Ecto neural progenitor cell (in vitro differentiated cells): Measurements from ENCODE around the gene JAKMIP1.

Experiments
- DNase-seq: peaks from one replicate; pipeline ENCODE4 v3.0.0-alpha.2; 2018; ENCODE audit warnings: low spot score

Gene JAKMIP1

DNA sequence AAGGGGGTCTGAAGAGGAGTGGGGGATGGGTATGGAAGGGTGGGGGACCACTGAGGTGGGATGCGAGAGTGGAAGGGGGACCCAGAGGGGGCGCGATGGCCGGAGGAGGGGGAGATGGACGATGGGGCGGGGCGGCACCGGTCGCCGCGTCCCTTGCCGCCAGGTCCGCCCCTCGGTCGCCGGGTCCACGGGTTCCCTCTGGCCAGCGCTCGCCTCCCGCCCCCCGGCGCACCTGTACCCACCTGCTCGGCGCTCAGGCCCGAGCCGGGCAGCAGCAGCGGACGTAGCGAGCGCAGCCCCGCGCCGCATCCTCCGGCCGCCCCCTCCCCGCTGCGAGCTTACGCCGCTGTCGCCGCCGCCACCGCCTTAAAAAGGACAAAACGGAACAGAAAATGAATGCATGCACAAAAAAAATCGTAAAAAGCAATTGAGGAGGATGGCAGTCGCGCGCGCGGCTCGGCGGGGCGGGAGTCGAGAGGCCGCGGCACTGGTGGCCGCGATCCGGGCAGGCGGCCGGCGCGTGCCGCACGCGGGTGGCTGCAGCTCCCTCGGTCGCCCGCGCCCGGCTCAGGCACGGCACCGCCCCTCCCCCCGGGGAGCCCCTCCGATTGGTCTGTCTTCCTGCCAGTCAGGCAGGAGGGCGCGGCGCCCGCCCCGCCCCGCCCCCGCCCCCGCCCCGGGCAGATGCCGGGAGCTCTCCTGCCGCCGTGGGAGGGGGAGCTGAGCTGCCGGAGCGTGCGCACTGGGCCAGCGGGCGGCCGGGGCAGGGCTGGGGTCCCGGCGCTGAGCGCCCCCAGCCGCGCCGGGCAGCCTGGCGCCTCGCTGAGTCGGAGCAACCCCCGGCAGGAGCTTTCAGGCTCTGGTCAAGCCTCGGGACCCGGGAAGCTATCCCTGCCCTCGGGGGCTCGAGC is at the start of gene JAKMIP1:
TSS of gene JAKMIP1 (minus strand) at position 539 of the 911 bp plus-strand sequence. CDS start 87,699 bp downstream, outside the sequence.
- peak; percentile 95 for DNase-seq

GRCh38 chr4:6248394-6248793 is 48.0 kb upstream of the JAKMIP1 start:
- no peak for DNase-seq

GRCh38 chr4:6246170-6246634 is 45.9 kb upstream of the JAKMIP1 start:
- DNase-seq, result no peak

- peak; percentile 81 for DNase-seq
Observed at GRCh38 chr4:6245246-6246169, 45.2 kb upstream of the JAKMIP1 start.

- DNase-seq, result no peak
Observed at GRCh38 chr4:6242271-6243029, 42.1 kb upstream of the JAKMIP1 start.

- DNase-seq, result no peak
Observed at GRCh38 chr4:6241062-6241845, 40.9 kb upstream of the JAKMIP1 start.

DNA sequence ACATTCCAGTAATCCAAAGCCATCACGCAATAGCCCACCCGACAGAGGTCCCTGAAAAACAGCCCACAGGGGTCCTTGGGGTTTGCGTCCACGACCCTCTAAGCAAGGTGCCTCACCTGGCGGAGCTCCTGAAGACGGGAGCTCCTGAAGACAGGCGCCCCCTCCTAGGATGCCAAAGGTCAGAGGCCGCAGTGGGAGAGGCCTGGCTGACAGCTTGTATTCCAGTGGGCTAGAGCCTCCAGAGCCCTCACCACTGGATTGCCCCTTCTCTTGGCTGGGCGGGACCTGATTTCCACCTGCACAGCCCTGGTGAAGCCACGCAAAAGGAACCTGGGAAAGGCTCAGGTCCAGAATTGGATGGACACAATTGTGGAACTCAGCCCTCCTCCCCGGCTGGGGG is 39.6 kb upstream of the JAKMIP1 start:
- DNase-seq, result no peak

- DNase-seq, result no peak
Observed at GRCh38 chr4:6239486-6239885, 39.1 kb upstream of the JAKMIP1 start.

- no peak for DNase-seq
Observed at GRCh38 chr4:6236816-6237390, 36.6 kb upstream of the JAKMIP1 start.

GRCh38 chr4:6235901-6236640 is 35.7 kb upstream of the JAKMIP1 start:
- no peak for DNase-seq

DNA sequence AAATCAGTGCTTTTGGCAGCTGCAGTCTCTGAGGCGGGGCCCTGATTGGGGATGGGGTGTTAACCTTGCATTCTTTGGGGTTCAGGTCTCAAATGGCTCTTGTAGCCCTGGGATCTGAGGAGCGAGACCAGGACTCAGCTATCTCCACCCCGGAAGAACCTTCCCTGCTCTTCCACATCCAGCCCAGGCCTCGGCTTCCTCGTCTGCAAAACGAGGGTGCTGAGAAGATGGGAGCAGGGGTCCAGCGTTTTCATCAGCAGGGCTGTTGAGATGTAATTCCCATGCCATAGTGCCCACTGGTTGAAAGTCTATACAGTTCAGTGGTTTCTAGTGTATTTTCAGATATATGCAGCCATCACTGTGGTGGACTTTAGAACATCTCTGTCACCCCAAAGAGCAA is 34.7 kb upstream of the JAKMIP1 start:
- no peak for DNase-seq

- DNase-seq, result no peak
Observed at GRCh38 chr4:6233929-6234328, 33.6 kb upstream of the JAKMIP1 start.

DNA sequence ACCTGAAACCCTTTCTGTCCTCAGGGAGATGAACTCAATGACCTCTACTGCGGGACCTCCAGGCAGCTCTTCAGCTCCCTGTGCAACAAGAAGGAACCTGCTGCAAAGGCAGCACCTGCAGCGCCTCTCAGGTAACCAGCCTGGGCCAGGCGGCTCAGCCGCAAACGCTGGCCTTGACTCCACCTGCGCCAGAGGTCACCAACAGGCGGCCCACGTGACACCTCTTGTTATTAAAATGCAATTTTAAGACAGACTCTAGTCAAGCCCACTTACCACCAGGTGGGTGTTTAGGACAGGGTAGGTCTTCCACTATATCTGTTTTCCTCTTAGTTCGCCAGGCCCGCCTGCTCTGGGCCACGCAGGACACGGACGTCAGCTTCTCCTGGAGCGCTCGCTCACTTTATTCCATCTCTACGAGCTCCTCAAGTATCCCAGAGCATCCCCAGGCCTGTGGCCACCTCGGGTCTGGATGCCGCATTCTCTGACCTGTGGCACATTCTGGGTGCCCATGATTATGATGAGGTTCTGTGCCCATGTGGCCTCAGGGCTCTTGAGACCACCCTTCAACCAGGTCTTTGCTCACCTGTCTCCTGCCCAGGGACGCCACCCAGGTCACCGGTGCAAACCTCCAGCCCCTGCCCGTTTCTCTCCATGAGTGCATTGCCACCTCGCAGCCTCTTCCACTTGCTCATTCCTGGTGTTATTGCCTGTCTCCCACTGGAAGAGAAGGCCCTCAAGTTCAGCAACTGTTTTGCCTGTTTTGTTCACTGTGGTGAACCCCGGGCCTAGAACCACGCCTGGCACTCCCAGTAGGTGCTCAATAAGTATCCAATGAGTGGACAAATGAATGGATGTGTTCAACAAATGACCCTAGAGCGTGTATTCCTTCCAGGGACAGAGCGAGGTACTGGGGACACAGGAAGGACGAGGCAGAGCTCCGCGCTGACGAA is 32.8 kb upstream of the JAKMIP1 start:
- DNase-seq, result no peak

DNA sequence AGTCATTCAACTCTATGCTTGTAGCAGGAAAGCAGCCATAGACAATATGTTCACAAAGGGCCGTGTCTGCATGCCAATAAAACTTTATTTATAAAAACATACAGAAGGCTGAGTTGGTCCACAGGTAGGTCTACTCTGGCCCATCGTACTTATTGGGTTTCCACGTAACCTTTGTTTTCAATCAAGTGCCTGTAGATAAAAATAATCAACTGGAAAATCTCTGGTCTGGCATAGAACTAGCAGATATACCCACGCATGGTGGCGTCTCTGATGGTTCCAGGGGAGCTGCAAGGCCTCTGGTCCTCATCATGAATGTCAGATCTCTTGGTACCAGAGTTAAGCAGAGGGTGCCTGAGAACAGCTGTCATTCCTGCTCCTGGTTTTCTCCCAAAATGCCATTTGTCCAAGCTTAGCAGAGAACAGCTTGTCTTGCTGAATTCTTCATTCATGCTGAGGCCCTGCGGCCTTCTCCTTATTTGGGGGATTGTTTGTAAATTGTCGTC is 31.4 kb upstream of the JAKMIP1 start:
- no peak for DNase-seq

DNA sequence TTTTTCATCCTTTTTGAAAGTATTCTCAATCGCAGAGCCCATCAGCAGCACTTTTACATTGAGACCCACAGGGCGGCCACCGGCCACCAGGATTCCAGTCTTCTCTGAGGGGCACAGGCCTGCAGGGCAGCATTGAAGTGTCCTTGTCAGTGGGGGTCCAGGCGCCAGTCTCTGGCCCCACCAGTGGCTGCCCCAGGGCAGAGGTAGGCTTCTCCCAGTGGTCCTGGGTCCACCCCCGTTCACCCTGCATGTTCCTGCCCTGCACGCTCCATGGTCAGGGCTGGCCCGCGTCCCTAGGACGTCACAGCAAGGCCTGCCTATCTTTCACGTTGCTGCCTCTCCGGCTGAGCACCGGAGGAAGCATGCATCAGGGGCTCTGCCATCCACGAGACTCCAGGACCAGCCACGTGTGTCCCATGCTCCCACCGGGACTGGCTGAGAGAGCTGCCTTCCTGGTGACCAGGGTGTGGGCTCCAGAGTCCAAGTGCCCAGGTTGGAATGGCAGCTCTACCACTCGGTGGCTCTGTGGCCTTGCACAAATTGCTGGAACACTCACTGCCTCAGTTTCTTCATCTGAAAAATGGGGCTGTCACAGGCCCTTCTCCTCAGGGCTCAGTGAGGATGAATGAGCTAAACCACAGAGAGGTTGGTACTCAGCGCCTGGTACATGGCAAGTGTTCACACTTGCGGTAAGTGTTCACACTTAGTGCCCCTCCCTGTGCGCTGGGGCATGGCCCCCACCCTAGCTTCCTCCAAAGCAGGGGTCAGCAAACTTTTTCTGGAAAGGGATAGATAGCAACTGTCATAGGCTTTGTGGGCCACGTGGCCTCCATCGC is 30.7 kb upstream of the JAKMIP1 start:
- no peak for DNase-seq

- no peak for DNase-seq
Observed at GRCh38 chr4:6230502-6230785, 30.1 kb upstream of the JAKMIP1 start.

DNA sequence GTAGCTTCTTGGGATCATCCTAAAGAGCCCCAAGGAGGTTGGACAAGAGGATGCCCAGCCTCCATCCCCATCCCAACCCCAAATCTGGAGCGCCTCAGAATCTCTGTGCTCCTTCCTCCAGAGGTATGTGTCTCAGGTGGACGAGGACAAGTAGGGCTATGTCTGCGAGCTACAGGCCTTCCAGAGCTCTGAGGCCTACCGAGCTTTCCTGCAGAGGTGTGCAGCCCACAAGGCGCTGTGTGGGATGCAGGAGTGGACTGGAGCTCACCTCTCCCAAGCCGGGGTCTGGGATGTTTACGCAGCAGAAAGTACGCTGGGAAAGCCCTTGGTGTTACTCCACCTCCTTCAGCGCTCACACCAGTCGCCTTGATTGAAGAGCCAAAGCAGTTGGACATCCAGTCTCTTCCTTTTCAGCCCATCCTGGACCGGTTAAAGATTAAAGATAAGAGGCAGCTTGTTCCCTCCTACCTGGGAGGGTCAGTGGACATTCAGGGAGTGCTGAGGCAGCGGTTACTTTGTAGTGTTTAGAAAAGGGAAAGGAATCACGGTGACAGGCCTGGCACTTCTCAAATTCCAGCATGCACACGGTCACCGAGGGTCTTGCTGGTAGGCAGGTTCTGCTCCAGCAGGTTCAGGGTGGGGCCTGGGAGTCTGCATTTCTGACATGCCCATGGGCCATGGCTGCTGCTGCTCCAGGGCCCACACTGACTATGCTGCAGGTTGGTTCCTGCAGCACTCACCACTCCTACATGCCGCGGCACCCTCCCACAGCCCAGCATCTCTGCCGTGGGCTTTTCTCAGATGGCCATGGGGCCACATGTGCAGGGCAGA is 29.5 kb upstream of the JAKMIP1 start:
- no peak for DNase-seq
